Loucy (cell line): ENCODE measurements around the gene TENM4.

Experiments
- H2AFZ ChIP-seq: fragments of 200-600 bp; sonication (generic); 2 replicates; pipeline ENCODE4 v1.6.0; 2016; ENCODE audit warnings: antibody characterized with exemption, mild to moderate bottlenecking, low read length, moderate library complexity
- H3F3A ChIP-seq: fragments of 200-600 bp; 2 replicates; pipeline ENCODE4 v1.6.0; 2016; ENCODE audit warnings: antibody characterized with exemption, low read depth, mild to moderate bottlenecking
- H3K27me3 ChIP-seq: fragments of 200-600 bp; sonication (generic); 2 replicates; pipeline ENCODE4 v1.6.1; 2014; ENCODE audit warnings: low read length, mild to moderate bottlenecking; ENCODE audit not compliant: insufficient read depth, poor library complexity, severe bottlenecking
- H3K36me3 ChIP-seq: fragments of 200-600 bp; sonication (generic); 2 replicates; pipeline ENCODE4 v1.6.1; 2016; ENCODE audit warnings: low read length; ENCODE audit not compliant: insufficient read depth
- H3K4me1 ChIP-seq: fragments of 200-600 bp; sonication (generic); 2 replicates; pipeline ENCODE4 v1.5.1; 2014; ENCODE audit warnings: low read length, mild to moderate bottlenecking; ENCODE audit not compliant: insufficient read depth, poor library complexity, severe bottlenecking
- H3K4me2 ChIP-seq: fragments of 200-600 bp; sonication (generic); 2 replicates; pipeline ENCODE4 v1.6.0; 2014; ENCODE audit warnings: antibody characterized with exemption, low read length, low read depth, mild to moderate bottlenecking; ENCODE audit not compliant: poor library complexity, severe bottlenecking
- H3K4me3 ChIP-seq: fragments of 200-600 bp; sonication (generic); 2 replicates; pipeline ENCODE4 v1.5.1; 2014; ENCODE audit warnings: low read length, mild to moderate bottlenecking, mixed read lengths; ENCODE audit not compliant: poor library complexity, severe bottlenecking
- H3K79me2 ChIP-seq: fragments of 200-600 bp; sonication (generic); 2 replicates; pipeline ENCODE4 v1.6.1; 2014; ENCODE audit warnings: low read length; ENCODE audit not compliant: insufficient read depth
- H3K9ac ChIP-seq: fragments of 200-600 bp; sonication (generic); 2 replicates; pipeline ENCODE4 v1.6.0; 2014; ENCODE audit warnings: mild to moderate bottlenecking, low read depth, low read length, moderate library complexity; ENCODE audit not compliant: poor library complexity, severe bottlenecking
- H3K9me2 ChIP-seq: fragments of 200-600 bp; sonication (generic); replicated peaks from 2 replicates; pipeline ENCODE4 v1.6.1; 2016; ENCODE audit warnings: low read depth, low read length, mixed read lengths
- H3K9me3 ChIP-seq: fragments of 200-600 bp; sonication (generic); 2 replicates; pipeline ENCODE4 v1.6.1; 2014; ENCODE audit warnings: mild to moderate bottlenecking, antibody characterized with exemption, low read length, low read depth; ENCODE audit not compliant: insufficient read depth
- H4K20me1 ChIP-seq: fragments of 200-600 bp; sonication (generic); 2 replicates; pipeline ENCODE4 v1.6.0; 2014; ENCODE audit warnings: antibody characterized with exemption, low read length, mild to moderate bottlenecking; ENCODE audit not compliant: insufficient read depth, poor library complexity, severe bottlenecking
- EZH2phosphoT487 ChIP-seq: fragments of 200-600 bp; IDR thresholded peaks from 2 replicates; pipeline ENCODE4 v1.6.1; 2018; ENCODE audit warnings: antibody characterized with exemption, mild to moderate bottlenecking, moderate library complexity, borderline replicate concordance
- TF ChIP-seq, protein P1 (sequence below): fragments of 200-600 bp; sonication (generic); conservative IDR thresholded peaks from 2 replicates; pipeline ENCODE4 v1.5.1; 2014; ENCODE audit warnings: mild to moderate bottlenecking, antibody characterized with exemption, low read length

The TENM4 gene

DNA sequence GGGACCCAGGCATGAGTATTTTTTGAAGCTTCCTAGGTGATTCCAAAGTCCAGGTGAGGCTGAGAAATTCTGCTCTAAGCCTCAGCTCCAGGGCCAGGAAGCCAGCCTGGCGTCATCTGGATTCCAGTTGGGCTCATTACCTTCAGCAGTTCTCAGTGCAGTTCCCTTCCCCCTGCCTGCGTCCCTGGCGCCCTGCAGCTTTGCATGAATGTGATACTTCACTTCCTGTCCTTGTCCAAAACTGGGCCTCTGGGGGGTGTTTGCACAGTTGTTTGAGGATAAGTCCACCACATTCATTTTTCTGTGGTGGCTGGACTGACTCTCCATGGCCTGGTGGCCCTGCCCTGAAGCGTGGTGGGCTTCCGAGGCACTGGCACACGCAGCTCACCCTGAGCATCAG is 98.1 kb downstream of the TENM4 start:
- Histone ChIP-seq H3K36me3 (no peaks in the 10 kb centered on the region), H2AFZ (no peak overlapping the region), H3K79me2 (no peaks in the 10 kb centered on the region), H3K4me2 (no peak overlapping the region), H4K20me1 (no peaks in the 10 kb centered on the region), H3F3A (no peaks in the 10 kb centered on the region), H3K27me3 (no peaks in the 10 kb centered on the region), H3K4me3 (no peak overlapping the region), H3K4me1 (no peaks in the 10 kb centered on the region), H3K9me2 (no peaks in the 10 kb centered on the region), H3K9ac (no peak overlapping the region), H3K9me3 (no peaks in the 10 kb centered on the region)
- TF ChIP-seq EZH2phosphoT487 = no peak
- TF ChIP-seq, protein P1, sequence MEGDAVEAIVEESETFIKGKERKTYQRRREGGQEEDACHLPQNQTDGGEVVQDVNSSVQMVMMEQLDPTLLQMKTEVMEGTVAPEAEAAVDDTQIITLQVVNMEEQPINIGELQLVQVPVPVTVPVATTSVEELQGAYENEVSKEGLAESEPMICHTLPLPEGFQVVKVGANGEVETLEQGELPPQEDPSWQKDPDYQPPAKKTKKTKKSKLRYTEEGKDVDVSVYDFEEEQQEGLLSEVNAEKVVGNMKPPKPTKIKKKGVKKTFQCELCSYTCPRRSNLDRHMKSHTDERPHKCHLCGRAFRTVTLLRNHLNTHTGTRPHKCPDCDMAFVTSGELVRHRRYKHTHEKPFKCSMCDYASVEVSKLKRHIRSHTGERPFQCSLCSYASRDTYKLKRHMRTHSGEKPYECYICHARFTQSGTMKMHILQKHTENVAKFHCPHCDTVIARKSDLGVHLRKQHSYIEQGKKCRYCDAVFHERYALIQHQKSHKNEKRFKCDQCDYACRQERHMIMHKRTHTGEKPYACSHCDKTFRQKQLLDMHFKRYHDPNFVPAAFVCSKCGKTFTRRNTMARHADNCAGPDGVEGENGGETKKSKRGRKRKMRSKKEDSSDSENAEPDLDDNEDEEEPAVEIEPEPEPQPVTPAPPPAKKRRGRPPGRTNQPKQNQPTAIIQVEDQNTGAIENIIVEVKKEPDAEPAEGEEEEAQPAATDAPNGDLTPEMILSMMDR = no peak

DNA sequence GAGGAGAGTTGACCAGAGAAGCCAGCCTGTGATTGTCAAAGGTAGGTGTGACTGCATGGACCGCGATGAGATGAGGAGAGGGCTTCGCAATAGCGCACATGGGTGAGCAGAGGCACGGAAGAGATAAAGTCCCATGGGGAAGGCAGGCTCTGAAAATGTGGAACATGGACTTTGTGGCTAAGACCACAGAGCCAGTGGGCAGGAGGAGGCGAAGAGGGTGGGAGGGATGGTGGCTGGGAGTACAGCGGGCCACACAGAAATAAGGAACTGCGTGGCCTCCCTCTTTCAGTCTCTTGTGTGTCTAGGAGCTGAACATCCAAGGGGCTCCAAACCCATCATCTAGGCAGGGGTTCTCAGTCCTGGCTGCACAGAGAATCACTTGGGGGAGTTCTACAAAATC is 98.6 kb downstream of the TENM4 start:
- H2AFZ ChIP-seq = no peak overlapping the region
- no peak for TF ChIP-seq EZH2phosphoT487
- TF ChIP-seq, protein P1 = no peak
- H3K36me3 ChIP-seq = no peaks in the 10 kb centered on the region
- no peaks in the 10 kb centered on the region for H3K9me3 ChIP-seq
- no peak overlapping the region for H3K4me2 ChIP-seq
- no peaks in the 10 kb centered on the region for H3K79me2 ChIP-seq
- no peaks in the 10 kb centered on the region for H3F3A ChIP-seq
- H3K9me2 ChIP-seq = no peaks in the 10 kb centered on the region
- no peak overlapping the region for H3K9ac ChIP-seq
- H4K20me1 ChIP-seq = no peaks in the 10 kb centered on the region
- H3K4me1 ChIP-seq = no peaks in the 10 kb centered on the region
- H3K4me3 ChIP-seq = no peak overlapping the region
- H3K27me3 ChIP-seq = no peaks in the 10 kb centered on the region

DNA sequence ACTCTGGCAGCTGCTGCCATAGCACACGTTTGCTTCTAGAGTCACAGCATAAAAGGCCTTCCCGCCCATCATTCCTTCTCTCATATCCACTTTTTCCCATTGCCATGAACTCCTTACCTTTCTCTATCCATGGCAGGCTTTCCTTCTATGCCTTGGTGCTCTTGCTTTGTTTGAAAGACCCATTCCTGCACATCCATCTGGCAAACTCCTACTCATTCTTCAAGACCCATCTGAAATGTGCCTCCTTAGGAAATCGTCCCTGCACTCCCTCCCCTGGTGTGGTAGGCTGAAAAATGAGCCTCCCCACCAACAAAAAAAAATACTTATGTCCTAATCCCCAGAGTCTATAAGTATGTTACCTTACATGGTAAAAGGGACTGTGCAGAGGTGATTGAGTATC is 100.3 kb downstream of the TENM4 start:
- no peak overlapping the region for H3K9ac ChIP-seq
- no peaks in the 10 kb centered on the region for H3K9me3 ChIP-seq
- H3K4me2 ChIP-seq = no peak overlapping the region
- no peaks in the 10 kb centered on the region for H4K20me1 ChIP-seq
- H2AFZ ChIP-seq = no peak overlapping the region
- no peaks in the 10 kb centered on the region for H3K36me3 ChIP-seq
- no peaks in the 10 kb centered on the region for H3F3A ChIP-seq
- no peak overlapping the region for H3K4me3 ChIP-seq
- no peaks in the 10 kb centered on the region for H3K4me1 ChIP-seq
- H3K9me2 ChIP-seq = no peaks in the 10 kb centered on the region
- TF ChIP-seq, protein P1 = no peak
- TF ChIP-seq EZH2phosphoT487 = no peak
- H3K27me3 ChIP-seq = no peaks in the 10 kb centered on the region
- H3K79me2 ChIP-seq = no peaks in the 10 kb centered on the region
